HG03432 (cell line): ENCODE data around the gene BBS7.

ENCODE experiments used
- ATAC-seq: cut with Tn5 transposase; IDR thresholded peaks from one replicate; pipeline ENCODE4 v1.9.1; 2021; ENCODE audit warnings: mild to moderate bottlenecking, moderate library complexity; ENCODE audit not compliant: unreplicated experiment

The BBS7 gene, protein sequence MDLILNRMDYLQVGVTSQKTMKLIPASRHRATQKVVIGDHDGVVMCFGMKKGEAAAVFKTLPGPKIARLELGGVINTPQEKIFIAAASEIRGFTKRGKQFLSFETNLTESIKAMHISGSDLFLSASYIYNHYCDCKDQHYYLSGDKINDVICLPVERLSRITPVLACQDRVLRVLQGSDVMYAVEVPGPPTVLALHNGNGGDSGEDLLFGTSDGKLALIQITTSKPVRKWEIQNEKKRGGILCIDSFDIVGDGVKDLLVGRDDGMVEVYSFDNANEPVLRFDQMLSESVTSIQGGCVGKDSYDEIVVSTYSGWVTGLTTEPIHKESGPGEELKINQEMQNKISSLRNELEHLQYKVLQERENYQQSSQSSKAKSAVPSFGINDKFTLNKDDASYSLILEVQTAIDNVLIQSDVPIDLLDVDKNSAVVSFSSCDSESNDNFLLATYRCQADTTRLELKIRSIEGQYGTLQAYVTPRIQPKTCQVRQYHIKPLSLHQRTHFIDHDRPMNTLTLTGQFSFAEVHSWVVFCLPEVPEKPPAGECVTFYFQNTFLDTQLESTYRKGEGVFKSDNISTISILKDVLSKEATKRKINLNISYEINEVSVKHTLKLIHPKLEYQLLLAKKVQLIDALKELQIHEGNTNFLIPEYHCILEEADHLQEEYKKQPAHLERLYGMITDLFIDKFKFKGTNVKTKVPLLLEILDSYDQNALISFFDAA

DNA sequence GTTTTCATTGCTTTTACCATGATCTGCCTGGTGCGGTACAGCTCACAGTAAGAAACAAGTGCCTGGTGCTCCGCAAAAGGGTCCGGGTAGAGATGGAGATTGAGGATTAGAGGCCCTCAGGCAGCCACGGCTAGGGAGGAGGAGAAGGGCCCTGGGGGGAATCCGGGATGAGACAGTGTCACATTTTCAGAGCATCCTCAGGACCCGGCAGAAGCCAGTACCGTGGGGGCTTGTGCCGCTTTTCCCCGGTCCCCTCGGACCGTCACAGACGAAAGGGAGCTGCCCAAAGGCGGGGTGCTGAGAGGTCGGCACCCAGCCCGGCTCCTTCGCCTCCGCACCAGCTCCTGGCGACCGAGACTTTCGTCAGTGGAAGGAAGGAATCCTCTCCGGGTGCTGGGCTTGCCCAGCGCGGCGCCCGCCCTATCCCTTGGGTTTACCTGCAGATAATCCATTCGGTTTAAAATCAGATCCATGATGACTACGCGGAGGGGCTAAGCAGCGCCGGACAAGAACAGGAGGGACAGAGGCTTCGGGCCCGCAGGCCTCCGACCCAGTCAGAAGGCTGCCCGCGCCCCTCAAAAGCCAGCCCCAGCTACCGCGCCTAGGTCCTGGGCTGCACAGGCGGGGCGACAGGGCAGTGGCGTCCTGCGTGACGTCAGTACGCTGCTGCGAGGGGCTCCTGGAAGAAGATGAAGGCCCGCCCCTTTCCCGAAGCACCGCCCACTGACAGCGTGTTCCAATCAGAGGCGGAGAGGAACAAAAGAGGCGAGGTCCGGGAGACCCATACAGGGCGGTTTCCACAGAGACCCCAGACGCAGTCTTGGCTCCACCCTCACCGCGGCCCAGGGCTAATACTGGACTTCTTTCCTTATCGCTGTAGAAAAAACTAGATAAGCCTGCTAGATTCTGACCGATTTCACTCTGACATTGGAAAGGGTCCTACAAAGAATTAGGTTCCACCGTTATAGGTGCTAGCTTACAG, at the start of gene BBS7:
TSS of gene BBS7 (minus strand) at position 634 of the 982 bp plus-strand sequence. CDS start at position 473, 161 bp downstream.
- ATAC-seq = peak; percentile 99

- no peak for ATAC-seq
Observed at GRCh38 chr4:121913667-121914066, 43.4 kb upstream of the BBS7 start.

DNA sequence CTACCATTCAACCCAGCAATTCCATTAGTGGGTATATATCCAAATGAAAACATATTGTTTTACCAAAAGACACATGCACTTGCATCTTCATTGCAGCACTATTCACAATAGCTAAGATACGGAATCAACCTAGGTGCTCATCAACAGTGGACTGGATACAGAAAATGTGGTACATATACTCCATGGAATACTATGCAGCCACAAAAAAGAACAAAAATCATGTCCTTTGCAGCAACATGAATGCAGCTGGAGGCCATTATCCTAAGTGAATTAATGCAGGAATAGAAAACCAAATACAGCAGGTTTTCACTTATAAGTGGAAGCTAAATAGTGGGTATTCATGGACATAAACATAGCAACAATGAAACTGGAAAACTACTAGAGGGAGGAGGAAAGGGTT, 38.1 kb upstream of the BBS7 start:
- ATAC-seq = no peak

- ATAC-seq = peak; percentile 91
Observed at GRCh38 chr4:121900132-121900983, 30.1 kb upstream of the BBS7 start.

DNA sequence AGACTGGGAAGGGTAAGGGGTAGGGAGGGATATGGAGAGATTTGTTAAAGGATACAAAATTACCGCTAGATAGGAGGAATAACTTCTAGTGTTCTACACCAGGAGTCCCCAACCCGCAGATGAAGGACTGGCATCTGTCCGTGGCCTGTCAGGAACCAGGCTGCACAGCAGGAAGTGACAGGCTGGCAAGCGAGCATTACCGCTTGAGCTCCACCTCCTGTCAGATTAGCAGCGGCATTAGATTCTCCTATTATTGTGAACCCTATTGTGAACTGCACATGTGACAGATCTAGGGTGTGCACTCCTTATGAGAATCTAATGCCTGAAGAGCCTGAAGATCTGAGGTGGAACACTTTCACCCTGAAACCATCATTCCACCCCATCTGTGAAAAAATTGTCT, 27.9 kb upstream of the BBS7 start:
- no peak for ATAC-seq

DNA sequence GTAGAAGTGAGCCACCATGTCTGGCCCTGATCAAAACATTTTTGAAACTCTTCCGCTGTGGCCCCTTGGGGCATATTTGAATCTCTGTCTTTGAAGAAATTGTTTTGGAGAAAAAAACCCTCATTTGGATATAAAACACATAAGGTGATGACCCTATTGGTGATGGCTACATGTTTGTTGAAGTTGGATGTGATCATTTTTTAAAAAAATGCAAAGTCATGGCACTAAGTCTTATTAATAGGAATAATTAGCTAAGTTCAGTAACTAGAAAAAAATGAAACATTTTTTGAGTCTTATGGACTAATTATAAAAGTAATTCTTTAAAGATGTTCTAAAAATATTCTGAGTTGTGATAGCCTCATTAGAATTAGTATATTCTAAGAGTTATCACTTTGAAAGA, 17.9 kb upstream of the BBS7 start:
- no peak for ATAC-seq

DNA sequence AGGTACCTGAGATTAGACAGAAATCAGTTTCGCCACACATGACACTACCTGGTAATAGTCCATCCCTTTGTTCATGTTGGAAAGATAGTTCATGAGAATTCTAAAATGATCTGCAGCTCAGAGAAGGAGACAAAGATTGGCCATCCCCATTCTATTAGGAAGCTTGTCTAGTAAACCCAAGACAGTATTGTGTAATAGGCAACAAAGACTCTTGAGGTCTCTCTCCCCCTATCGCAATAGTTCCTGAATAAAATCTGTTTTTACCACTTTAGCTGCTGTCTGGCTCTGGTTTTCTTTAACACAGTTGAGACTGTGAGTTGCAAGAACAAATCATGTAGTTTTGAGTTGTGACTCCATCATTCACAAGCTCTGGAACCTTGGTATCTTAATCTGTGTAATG, 14.8 kb upstream of the BBS7 start:
- no peak for ATAC-seq

GRCh38 chr4:121881158-121881557, 10.9 kb upstream of the BBS7 start:
- no peak for ATAC-seq

- ATAC-seq = no peak
Observed at GRCh38 chr4:121879135-121879534, 8.9 kb upstream of the BBS7 start.

DNA sequence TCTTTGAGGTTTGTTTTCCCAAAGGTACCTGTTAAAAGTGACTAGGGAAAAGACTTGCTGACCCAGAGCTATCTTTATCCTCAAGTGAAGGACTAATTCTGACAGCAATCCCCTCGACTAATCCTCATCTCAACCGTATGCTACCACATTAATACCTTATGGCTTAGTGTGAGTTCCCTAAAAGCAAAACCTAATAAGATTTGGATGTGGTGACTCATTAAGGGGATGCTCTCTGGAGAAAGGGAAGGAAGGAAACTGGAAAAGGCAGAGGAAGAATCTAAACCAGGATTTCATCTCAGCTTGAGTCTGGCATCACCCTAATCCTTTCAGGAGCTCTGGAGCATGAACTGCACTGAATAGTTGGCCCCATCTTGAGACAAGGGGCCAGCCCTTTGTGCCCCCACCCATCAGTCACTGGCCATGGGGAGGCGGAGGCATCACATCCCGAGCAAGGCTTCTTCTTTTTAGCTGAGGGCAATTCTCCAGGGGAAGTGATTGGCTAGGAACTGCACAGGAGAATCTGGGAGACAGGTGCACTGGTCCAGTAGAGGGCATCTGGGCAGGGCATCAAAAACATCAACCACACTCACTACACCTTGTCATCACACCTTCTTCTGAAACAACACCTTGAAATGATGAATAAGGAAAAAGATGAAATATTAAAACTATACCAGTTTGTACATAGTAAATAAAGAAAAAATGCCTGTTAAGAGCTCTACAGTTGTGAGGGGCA, 6.9 kb upstream of the BBS7 start:
- ATAC-seq = no peak

GRCh38 chr4:121876070-121876469, 5.8 kb upstream of the BBS7 start:
- ATAC-seq = no peak

- no peak for ATAC-seq
Observed at GRCh38 chr4:121875652-121876051, 5.4 kb upstream of the BBS7 start.

DNA sequence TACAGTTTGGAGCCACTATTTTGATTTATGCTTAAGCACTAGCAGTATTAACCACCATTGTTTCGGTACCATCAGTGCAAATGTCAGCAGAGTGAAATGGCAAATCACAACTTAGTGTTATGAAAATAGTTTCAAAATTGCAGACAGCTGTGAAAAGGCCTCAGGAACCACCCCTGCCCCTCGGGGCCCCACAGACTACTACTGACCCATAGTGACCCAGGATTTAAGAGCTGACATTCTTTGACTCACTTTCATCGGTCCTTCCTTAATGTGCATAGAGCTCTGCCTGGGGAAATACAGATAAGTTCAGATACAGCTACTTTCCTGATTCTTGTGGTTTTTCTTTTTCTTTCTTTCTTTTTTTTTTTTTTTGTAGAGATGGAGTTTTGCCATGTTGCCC, 3.3 kb upstream of the BBS7 start:
- no peak for ATAC-seq

DNA sequence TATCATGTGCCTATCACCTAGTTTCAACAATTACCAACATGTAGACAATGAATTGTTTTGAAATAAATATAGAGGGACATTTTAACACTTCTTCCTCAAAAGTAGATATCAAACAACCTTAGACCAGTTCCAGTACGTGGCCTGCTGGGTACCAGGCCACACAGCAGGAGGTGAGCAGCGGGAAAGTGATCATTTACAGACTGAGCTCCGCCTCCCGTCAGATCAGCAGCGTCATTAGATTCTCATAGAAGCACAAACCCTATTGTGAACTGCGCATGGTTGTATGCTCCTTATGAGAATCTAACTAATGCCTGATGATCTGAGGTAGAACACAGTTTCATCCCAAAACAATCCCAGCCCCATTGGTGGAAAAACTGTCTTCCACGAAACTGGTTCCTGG, 6.5 kb downstream of the BBS7 start:
- no peak for ATAC-seq

GRCh38 chr4:121861426-121861825, 8.8 kb downstream of the BBS7 start:
- ATAC-seq = no peak

- ATAC-seq = no peak
Observed at GRCh38 chr4:121860121-121860520, 10.2 kb downstream of the BBS7 start.

DNA sequence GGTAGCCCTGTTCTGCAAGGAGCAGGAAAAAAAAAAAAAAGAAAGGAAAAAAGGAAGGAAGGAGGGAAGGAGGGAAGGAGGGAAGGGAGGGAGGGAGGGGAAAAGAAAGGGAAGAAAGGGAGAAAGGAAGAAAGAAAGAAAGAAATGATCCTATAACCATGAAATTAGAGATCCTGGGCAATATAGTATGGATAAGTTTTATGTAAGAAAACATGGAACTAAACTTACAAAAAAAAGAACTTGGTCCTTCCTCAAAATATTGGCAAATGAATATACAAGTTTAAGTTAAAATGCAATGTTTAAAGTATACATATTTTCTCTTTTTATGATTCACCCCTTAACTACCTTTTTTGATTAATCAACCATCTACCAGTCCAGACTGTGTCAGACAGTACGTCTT, 18.9 kb downstream of the BBS7 start:
- ATAC-seq = no peak

DNA sequence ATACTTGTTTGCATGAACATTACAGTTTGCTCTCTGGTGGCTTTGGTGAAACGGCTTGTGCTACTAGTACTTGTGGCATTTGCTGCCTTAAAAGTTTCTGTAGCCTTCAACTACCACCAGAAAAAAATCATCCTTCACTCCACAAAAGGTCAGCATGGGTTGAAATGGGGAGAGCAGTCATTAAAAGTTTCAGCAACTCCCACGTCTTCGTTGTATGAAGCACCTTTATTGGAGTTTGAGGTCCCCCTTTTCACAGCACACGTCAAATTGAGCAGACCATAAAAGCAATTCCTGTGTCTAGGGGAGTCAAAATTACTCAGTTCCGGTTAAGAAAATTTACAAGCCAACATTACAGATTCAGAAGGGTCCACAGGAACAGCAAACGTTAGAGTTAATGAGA, 23.6 kb downstream of the BBS7 start:
- no peak for ATAC-seq

- ATAC-seq = no peak
Observed at GRCh38 chr4:121842862-121843261, 27.4 kb downstream of the BBS7 start.

GRCh38 chr4:121838136-121838535, 32.1 kb downstream of the BBS7 start:
- no peak for ATAC-seq
